HG03097 (cell line): Measurements from ENCODE around the gene KLHDC10.
"Not testable (repeated sequence)": the region's sequence is repeated elsewhere in the genome, so short reads cannot be mapped to it uniquely, and the experiment has no call there.

Experiments used
- ATAC-seq: cut with Tn5 transposase; IDR thresholded peaks from one replicate; pipeline ENCODE4 v1.9.1; 2021; ENCODE audit not compliant: unreplicated experiment, low FRiP score

The KLHDC10 gene

GRCh38 chr7:130071701-130072622, 1.6 kb downstream of the KLHDC10 start:
- peak; percentile 43 for ATAC-seq

- ATAC-seq: no peak
Observed at GRCh38 chr7:130079846-130080394, 9.6 kb downstream of the KLHDC10 start.

- ATAC-seq: not testable (repeated sequence)
Observed at GRCh38 chr7:130083497-130083896, 13.2 kb downstream of the KLHDC10 start.

GRCh38 chr7:130084037-130084875, 13.9 kb downstream of the KLHDC10 start:
- no peak for ATAC-seq

GRCh38 chr7:130085235-130085634, 14.9 kb downstream of the KLHDC10 start:
- not testable (repeated sequence) for ATAC-seq

- no peak for ATAC-seq
Observed at GRCh38 chr7:130086938-130087337, 16.6 kb downstream of the KLHDC10 start.

GRCh38 chr7:130087364-130087763, 17.0 kb downstream of the KLHDC10 start:
- no peak for ATAC-seq

- peak; percentile 38 for ATAC-seq
Observed at GRCh38 chr7:130090745-130091532, 20.6 kb downstream of the KLHDC10 start.

- no peak for ATAC-seq
Observed at GRCh38 chr7:130091999-130092398, 21.7 kb downstream of the KLHDC10 start.

- ATAC-seq: no peak
Observed at GRCh38 chr7:130092598-130092997, 22.3 kb downstream of the KLHDC10 start.

GRCh38 chr7:130095812-130096211, 25.5 kb downstream of the KLHDC10 start:
- ATAC-seq: no peak

GRCh38 chr7:130096243-130096827, 26.0 kb downstream of the KLHDC10 start:
- ATAC-seq: no peak

- ATAC-seq: no peak
Observed at GRCh38 chr7:130099331-130099730, 29.0 kb downstream of the KLHDC10 start.

GRCh38 chr7:130102588-130102987, 32.3 kb downstream of the KLHDC10 start:
- ATAC-seq: no peak

GRCh38 chr7:130107949-130108674, 37.8 kb downstream of the KLHDC10 start:
- no peak for ATAC-seq

- ATAC-seq: no peak
Observed at GRCh38 chr7:130108809-130109208, 38.5 kb downstream of the KLHDC10 start.

- ATAC-seq: no peak
Observed at GRCh38 chr7:130112093-130112492, 41.8 kb downstream of the KLHDC10 start.

- no peak for ATAC-seq
Observed at GRCh38 chr7:130112662-130113425, 42.5 kb downstream of the KLHDC10 start.

- ATAC-seq: not testable (repeated sequence)
Observed at GRCh38 chr7:130113426-130113805, 43.1 kb downstream of the KLHDC10 start.
